NCI-H128 (cell line): ENCODE results near the gene POLR2J3.
"Not testable (repeated sequence)": the region's sequence is repeated elsewhere in the genome, so short reads cannot be mapped to it uniquely, and the experiment has no call there.

ENCODE experiments used
- DNase-seq: peaks from one replicate; lab custom pipeline; 2025; ENCODE audit not compliant: unreplicated experiment; lab: John Stamatoyannopoulos, UW

Gene POLR2J3

GRCh38 chr7:102527182-102527581 lies 45.2 kb downstream of the POLR2J3 start:
- DNase-seq = not testable (repeated sequence)

DNA sequence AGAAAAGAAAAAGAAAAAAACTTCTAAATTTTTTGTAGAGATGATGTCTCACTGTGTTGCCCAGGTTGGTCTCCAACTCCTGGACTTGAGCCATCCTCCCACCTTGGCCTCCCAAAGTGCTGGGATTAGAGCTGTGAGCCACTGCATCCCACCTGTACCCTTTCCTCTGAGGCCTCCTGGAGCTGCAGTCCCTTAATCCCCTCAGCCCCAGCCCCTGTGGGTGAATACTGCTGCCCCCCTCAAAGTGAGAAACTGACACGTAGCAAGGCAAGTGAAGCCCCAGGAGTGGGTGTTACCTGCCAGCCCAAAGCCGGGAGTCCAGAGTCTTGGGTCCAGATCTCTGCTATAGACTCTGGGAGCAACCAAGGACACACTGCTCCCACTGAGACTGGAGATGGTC lies 47.6 kb downstream of the POLR2J3 start:
- not testable (repeated sequence) for DNase-seq

GRCh38 chr7:102520797-102521196 lies 51.6 kb downstream of the POLR2J3 start:
- not testable (repeated sequence) for DNase-seq

- DNase-seq = not testable (repeated sequence)
These were observed 54.7 kb downstream of the POLR2J3 start, which contains the start of gene RASA4B for GRCh38 chr7:102517550-102518147. Gene RASA4B (minus strand): TSS chr7:102517777. CDS start chr7:102517710, 67 bp downstream.
